RPMI8226 (cell line): ENCODE measurements around the gene ZNF407.

Source experiments
- DNase-seq: peaks from one replicate; pipeline ENCODE4 v3.0.0-alpha.2; 2015

ZNF407 gene

GRCh38 chr18:74679006-74679678 lies 81.5 kb downstream of the ZNF407 start:
- DNase-seq: no peak

- no peak for DNase-seq
These were observed 82.0 kb downstream of the ZNF407 start for GRCh38 chr18:74679679-74680076.

- DNase-seq: no peak
These were observed 84.7 kb downstream of the ZNF407 start for GRCh38 chr18:74682141-74682990.

GRCh38 chr18:74682991-74683297 lies 85.3 kb downstream of the ZNF407 start:
- no peak for DNase-seq

- no peak for DNase-seq
These were observed 85.9 kb downstream of the ZNF407 start for GRCh38 chr18:74683573-74683972.

- no peak for DNase-seq
These were observed 91.6 kb downstream of the ZNF407 start for GRCh38 chr18:74689251-74689650.

- no peak for DNase-seq
These were observed 94.8 kb downstream of the ZNF407 start for GRCh38 chr18:74692367-74693013.

GRCh38 chr18:74694436-74694835 lies 96.8 kb downstream of the ZNF407 start:
- DNase-seq: no peak

GRCh38 chr18:74695170-74695569 lies 97.5 kb downstream of the ZNF407 start:
- no peak for DNase-seq

- no peak for DNase-seq
These were observed 101.2 kb downstream of the ZNF407 start for GRCh38 chr18:74698881-74699280.

GRCh38 chr18:74699455-74699854 lies 101.8 kb downstream of the ZNF407 start:
- DNase-seq: no peak

- no peak for DNase-seq
These were observed 105.3 kb downstream of the ZNF407 start for GRCh38 chr18:74702950-74703349.

GRCh38 chr18:74708169-74708568 lies 110.5 kb downstream of the ZNF407 start:
- no peak for DNase-seq

GRCh38 chr18:74709452-74709851 lies 111.8 kb downstream of the ZNF407 start:
- DNase-seq: no peak

GRCh38 chr18:74714120-74714519 lies 116.5 kb downstream of the ZNF407 start:
- DNase-seq: no peak

- no peak for DNase-seq
These were observed 117.1 kb downstream of the ZNF407 start for GRCh38 chr18:74714791-74715190.

- no peak for DNase-seq
These were observed 117.6 kb downstream of the ZNF407 start for GRCh38 chr18:74715306-74715705.

- no peak for DNase-seq
These were observed 118.4 kb downstream of the ZNF407 start for GRCh38 chr18:74715865-74716712.

GRCh38 chr18:74718312-74718711 lies 120.6 kb downstream of the ZNF407 start:
- DNase-seq: no peak

- peak; percentile 54 for DNase-seq
These were observed 124.6 kb downstream of the ZNF407 start for GRCh38 chr18:74722237-74722636.

GRCh38 chr18:74724186-74724585 lies 126.5 kb downstream of the ZNF407 start:
- DNase-seq: no peak

GRCh38 chr18:74725690-74726089 lies 128.0 kb downstream of the ZNF407 start:
- DNase-seq: no peak

- no peak for DNase-seq
These were observed 130.9 kb downstream of the ZNF407 start for GRCh38 chr18:74728586-74728985.
